ENCODE results near the gene ZNG1C.
"Not testable (repeated sequence)": the region's sequence is repeated elsewhere in the genome, so short reads cannot be mapped to it uniquely, and the experiment has no call there.

The ZNG1C gene

GRCh38 chr9:68330531-68331173, 88.9 kb downstream of the ZNG1C start:
- H3K4me3 Mint-ChIP-seq, H3K27me3 Mint-ChIP-seq, CTCF ChIA-PET, H3K4me1 Mint-ChIP-seq, H3K9me3 Mint-ChIP-seq, DNase-seq, H3K27ac Mint-ChIP-seq, H3K36me3 Mint-ChIP-seq: not testable (repeated sequence)

DNA sequence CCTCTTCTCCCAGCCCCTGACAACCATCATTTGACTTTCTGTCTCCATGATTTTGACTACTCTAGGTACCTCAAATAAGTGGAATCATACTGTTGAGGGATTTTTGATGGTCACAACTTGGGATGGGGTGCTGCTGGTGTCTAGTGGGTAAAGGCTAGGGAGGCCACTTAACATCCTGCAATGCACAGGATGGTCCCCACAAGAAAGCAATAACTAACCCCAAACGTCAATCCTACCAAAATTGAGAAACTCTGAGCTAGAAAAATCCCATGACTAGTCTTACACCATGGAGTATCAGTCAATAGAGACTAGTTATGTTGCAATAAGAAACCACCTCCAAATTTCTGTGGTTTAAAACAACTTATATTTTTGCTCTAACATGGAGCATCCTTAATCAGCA, 90.3 kb downstream of the ZNG1C start:
- H3K4me1 Mint-ChIP-seq, H3K27me3 Mint-ChIP-seq, H3K27ac Mint-ChIP-seq, CTCF ChIA-PET, H3K36me3 Mint-ChIP-seq, DNase-seq, H3K9me3 Mint-ChIP-seq, H3K4me3 Mint-ChIP-seq: not testable (repeated sequence)

DNA sequence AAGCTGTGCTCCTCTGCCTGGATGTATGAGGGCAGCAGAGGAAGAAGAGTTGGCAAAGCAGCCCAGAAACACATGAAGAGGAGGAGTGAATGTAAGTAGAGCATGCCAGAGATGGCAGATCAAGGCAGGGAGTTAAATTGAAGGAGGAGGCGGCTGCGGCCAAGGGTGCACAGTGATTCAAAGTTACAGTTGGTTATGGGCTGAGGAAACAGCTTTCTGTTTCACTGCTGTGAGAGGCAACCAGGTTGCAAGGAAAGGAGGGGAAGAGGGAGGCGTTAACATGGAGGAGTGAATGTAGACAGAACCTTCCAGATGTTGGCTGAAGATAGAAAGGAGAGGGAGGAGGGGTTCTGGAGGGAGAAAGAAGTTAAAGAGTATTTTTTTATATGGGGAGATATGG, 94.2 kb downstream of the ZNG1C start:
- H3K9me3 Mint-ChIP-seq, H3K36me3 Mint-ChIP-seq, CTCF ChIA-PET, DNase-seq, H3K27ac Mint-ChIP-seq, H3K4me3 Mint-ChIP-seq, H3K27me3 Mint-ChIP-seq, H3K4me1 Mint-ChIP-seq: not testable (repeated sequence)

DNA sequence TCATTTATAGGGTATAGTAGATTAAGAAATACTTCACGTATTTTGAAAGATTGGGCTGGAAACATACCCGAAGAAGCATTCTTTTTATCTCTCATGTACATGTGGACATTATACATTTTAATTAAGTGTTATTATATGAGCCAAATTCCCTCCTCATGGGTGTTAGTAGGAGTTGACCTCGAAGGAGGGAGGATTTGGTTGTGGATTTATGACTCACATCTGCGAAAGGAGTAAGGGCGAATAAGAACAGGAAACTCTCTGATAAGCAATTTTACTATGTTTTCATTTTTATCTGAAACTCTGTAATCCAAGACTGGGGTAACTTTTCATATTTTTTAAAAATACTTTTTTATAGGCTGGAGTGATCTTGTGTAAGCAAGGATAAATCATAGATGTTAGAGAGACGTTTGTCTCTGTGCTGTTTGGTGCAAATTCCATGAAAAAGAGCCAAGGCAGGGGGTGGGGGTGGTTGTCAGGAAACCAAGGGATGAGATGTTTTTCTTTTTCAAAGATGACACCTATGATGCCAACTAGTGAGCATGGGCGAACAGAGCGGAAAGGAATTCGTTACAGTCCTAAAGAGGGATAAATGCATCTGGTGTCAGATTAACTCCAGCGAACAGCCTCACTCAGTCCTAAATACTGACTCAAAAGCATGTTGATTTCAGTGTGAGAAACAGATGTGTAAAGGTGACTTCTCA, 95.0 kb downstream of the ZNG1C start:
- H3K27ac Mint-ChIP-seq, H3K4me3 Mint-ChIP-seq, CTCF ChIA-PET, H3K27me3 Mint-ChIP-seq, H3K36me3 Mint-ChIP-seq, H3K4me1 Mint-ChIP-seq, DNase-seq, H3K9me3 Mint-ChIP-seq: not testable (repeated sequence)

- H3K9me3 Mint-ChIP-seq, H3K4me1 Mint-ChIP-seq, DNase-seq, H3K4me3 Mint-ChIP-seq, H3K27ac Mint-ChIP-seq, H3K36me3 Mint-ChIP-seq, CTCF ChIA-PET, H3K27me3 Mint-ChIP-seq: not testable (repeated sequence)
Measured at GRCh38 chr9:68338000-68338399, 96.2 kb downstream of the ZNG1C start.

- H3K36me3 Mint-ChIP-seq, DNase-seq, H3K4me3 Mint-ChIP-seq, H3K9me3 Mint-ChIP-seq, H3K27ac Mint-ChIP-seq, H3K4me1 Mint-ChIP-seq, H3K27me3 Mint-ChIP-seq: not testable (repeated sequence)
- CTCF ChIA-PET, result interaction anchor here (0.7 to 1.4 kb wide), 2 partner anchors 166 to 226 kb away, joined by 3 to 4 read pairs; no protein-coding TSS in a partner anchor
Measured at GRCh38 chr9:68342265-68343025, 100.7 kb downstream of the ZNG1C start.

- not testable (repeated sequence) for H3K4me1 Mint-ChIP-seq, H3K27me3 Mint-ChIP-seq, H3K27ac Mint-ChIP-seq, H3K9me3 Mint-ChIP-seq, H3K4me3 Mint-ChIP-seq, H3K36me3 Mint-ChIP-seq, DNase-seq
- CTCF ChIA-PET, result interaction anchor here (0.6 to 1.4 kb wide), 4 partner anchors 165 to 613 kb away, joined by 3 to 4 read pairs (median 4); no protein-coding TSS in a partner anchor
Measured at GRCh38 chr9:68343242-68343641, 101.5 kb downstream of the ZNG1C start.

- H3K4me1 Mint-ChIP-seq, H3K4me3 Mint-ChIP-seq, H3K27me3 Mint-ChIP-seq, H3K9me3 Mint-ChIP-seq, DNase-seq, H3K36me3 Mint-ChIP-seq, H3K27ac Mint-ChIP-seq: not testable (repeated sequence)
- CTCF ChIA-PET, result interaction anchor here (0.7 kb wide), 1 partner anchor 216 kb away, joined by 3 read pairs; no protein-coding TSS in a partner anchor
Measured at GRCh38 chr9:68343992-68344391, 102.2 kb downstream of the ZNG1C start.
